NCI-H82 (cell line): ENCODE data around the gene MAD1L1.

Experiments
- DNase-seq: peaks from one replicate; lab custom pipeline; 2025; lab: John Stamatoyannopoulos, UW

MAD1L1 gene

DNA sequence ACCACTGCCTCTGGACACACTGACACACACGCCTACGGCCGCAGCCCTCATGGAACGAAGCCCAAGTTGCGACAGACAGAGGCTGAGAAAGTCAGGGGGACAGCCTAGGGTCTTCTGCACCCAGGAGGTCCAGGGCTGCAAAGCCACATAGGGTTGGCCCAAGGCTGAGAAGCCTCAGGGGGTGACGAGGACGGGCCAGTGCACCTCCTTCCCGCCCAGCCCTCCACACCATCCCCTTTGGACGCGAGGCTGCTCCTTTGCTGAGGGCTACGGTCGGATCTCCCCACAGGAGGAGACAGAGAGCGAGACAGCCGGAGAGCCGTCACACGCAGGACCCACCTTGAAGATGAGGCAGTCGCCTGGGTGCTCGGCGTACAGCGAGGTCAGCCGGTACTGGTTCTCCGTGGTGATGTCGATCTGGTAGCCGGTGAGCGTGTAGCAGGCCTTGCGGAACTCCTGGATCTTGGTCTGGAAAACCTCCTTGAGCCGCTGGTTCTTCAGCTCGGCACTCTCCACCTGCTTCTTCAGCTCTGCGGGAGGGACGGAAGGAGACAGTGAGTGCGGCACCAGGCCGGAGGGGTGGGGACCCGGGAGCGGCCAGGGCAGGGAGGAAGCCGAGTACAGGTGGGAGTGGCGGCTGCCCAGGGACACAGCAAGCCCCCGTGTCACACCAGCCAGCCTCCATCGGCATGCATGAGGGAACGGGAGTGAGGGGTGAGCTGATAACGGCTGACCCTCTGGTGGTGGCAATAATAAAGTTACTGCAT is 334.7 kb downstream of the MAD1L1 start:
- no peak for DNase-seq

DNA sequence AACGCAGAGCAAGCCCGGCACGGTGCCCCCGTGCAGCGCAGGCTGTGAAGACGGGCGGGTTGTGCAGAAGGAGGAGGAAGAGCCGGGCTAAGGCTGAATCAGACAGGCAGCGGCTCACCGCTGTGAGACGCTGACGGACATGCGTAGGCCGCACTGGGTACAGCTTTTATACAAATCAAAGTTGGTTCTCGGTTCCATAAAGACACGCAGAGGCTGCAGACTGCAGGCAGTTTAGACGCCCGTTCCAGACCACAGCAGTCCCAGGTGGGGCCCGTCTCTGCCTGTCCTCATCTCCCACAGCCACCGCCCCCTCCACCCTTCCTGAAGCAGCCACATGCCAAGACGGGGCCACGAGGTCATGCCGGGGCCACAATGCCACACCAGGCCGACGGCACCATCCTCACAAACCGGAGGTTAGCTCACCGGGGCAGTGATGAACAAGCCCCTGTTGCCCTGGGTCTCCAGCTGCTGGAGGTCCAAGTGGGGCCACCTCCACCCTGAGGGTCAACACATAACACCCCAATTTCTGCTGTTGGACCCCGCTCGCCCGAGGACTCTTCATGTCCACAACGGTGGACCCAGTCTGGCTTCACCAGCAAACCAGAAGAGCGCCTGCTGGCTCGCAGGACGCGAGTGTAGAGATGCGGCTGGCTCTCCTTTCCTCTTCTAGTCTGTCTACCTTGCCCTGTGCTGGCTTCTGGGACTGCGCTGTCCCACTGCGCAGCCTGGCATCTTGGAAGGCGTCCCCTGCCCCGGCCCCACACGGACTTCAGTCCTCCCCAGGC is 335.5 kb downstream of the MAD1L1 start:
- DNase-seq: no peak

DNA sequence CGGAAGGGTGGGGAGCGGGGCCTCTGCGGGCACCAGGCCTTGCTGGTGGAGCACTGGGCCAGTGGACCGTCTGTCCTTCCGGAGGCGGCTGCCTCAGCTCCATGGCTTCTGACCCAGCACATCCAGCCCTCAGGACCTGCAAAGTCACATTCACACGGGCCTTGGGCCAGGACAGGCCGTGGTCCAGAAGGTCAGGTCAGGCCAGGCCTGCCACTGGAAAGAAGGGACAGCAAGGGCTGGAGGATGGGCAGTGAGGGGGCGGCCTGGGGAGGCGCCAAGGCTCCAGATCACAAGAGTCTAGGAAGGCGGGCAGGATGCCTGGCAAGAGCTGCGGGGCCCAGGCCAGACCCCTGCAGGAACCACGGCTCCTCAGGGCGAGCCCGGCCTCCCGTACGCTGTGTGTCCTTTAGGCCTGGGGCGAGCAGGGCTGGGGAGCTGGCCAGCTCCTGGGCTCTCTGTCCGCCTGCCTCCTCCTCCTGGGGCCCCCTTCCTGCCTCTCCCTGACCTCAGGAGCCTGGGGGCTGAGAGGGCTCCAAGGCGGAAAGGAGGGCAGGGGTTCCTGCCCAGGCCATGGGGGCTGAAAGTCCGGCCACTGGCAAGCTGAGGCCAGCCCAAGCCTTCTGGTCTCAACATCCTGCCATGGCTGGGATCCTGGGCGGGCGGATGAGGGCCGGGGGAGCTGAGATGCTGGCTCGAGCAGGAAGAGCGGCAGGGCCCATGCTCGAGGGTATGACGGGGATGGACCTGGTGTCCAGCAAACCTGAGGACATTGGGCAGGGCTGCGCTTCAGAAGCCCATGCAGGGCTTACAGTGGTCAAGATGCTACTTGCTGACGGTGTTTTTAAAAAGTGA is 336.9 kb downstream of the MAD1L1 start:
- DNase-seq: no peak

DNA sequence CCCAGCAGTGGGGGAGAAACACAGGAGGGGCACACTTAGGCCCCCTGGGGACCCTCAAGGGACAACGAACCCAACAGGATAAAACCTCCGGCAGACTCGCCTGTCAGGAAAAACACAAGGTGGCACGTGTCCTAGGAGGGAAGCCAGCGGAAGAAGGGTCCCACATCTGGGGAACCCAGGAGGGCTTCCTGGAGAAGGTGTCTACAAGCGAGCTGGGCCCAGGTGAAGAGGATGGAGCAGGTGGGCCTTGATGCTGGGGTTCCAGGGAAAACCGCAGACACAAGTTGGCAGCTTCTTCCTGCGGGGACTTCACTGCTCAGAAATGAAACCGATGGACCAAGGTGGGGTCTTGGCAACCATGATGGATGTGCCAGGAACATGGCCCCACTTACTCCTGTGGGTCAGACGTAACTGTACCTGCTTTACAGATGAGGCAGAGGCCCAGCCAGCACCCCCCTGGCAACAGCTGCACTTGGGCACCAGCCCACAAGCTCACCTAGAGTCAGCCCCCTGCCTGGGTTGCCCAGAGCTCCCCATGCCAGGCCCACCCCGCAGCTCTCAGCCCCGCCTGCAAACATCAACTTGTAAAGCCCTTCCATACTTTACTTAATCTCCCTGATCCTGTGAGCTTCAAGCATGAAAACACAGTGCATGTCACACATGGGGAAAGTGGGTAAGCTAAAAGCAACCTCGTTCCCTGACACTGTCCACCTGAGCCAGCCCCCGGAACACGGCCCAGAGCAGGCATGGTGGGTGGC is 337.7 kb downstream of the MAD1L1 start:
- peak; percentile 11 for DNase-seq

DNA sequence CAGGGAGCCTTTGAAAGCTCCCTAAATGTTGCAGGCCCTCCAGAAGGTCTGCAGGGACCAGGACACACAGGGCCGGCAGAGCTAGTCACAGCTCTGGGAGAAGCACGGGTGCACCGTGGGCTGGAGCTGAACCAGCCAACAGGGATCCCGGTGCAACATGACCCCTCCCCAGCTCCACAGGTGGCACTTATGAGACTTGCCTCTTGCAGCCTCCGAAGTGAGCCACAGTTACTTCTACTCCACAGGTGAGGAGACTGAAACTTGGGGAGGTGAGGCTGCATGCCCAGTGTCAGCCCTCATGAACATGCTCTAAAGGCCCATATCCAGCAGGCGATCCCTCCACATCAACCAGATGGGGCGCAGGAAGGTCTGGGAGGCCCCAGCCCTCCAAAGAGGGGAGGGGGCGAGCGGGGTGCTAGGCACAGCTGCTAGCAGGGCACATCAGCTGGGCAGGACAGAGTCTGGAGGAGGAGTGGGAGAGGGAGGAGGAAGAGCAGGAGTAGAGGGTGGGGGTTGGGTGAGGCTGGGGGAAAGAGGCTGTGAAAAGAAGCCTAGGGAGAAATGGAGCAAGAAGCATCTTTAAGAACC is 338.3 kb downstream of the MAD1L1 start:
- no peak for DNase-seq

DNA sequence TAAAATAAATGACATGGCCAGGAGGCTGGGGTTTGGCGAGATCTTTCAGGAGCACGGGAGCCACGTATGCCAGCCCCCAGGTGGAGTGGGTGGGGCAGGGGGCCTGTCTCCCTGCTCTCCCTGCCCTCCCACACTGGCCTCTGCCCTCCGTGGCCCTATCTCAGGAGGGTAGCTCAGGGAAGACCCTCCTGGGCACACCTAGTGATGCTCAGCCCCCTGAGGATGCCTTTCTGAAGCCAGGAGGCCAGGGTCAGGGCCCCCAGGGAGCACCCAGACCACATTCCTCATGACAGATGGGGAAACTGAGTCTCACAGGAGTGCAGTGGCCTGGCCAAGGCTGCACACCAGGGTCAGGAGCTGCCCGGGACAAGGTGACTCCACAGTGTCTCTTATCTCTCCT is 339.3 kb downstream of the MAD1L1 start:
- no peak for DNase-seq

DNA sequence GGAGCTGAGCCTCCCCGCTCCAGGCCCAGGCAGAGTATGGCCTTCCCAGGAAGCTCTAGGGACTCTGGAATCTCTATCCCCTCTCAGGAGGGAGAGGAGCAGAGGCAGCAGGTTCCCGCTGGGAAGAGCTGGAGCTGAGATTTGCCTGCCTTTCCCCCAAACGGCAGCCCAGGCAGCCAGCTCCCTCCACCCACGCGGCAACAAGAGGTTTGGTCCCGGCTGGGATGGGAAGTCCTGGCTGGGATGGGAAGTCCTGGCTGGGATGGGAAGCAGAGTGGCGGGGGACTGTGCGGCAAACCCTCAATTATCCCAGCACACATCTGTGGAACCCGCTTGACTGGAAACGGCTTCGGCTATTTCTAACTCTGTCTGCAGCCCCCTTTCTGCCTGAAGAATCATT is 339.7 kb downstream of the MAD1L1 start:
- no peak for DNase-seq

DNA sequence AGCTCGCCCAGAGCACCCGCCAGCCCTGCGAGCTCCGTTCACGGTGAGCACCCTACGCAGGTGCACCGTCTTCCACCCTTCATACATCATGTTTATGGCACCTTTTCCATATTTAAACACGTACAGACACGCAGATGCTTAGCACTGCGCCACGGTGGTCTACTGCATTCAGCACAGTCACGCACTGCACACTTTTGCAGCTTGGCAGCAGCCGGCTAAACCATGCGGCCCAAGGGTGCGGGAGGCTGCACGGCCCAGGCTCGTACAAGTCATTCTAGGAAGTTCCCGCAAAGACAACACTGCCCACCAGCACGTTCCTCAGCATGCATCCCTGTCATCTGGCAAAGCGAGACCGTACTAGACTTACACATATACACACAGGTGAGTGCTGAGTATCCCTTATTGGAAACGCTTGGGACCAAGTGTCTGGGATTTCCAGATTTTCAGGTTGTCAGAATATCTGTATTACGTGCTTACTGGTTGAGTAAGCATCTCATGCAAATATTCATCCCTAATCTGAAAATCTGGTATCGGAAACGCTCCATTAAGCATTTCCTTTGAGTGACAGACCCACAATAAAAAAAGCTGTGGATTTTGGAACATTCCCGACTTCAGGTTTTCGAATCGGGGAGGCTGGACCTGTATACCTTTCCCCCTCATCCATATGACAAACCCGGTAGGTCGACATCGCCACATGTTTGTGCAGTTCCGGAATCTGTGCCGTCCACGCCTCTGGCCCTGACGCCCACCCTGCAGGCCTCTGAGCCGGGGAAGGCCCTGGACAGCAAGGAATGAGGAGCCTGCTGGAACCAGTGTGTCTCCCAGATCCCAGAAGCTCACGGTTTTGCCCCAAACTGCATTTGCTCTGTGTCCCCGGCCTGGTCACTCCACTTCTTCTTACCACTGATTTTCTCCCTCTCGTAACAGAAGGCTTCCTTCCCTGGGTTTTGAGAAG is 340.5 kb downstream of the MAD1L1 start:
- DNase-seq: no peak

DNA sequence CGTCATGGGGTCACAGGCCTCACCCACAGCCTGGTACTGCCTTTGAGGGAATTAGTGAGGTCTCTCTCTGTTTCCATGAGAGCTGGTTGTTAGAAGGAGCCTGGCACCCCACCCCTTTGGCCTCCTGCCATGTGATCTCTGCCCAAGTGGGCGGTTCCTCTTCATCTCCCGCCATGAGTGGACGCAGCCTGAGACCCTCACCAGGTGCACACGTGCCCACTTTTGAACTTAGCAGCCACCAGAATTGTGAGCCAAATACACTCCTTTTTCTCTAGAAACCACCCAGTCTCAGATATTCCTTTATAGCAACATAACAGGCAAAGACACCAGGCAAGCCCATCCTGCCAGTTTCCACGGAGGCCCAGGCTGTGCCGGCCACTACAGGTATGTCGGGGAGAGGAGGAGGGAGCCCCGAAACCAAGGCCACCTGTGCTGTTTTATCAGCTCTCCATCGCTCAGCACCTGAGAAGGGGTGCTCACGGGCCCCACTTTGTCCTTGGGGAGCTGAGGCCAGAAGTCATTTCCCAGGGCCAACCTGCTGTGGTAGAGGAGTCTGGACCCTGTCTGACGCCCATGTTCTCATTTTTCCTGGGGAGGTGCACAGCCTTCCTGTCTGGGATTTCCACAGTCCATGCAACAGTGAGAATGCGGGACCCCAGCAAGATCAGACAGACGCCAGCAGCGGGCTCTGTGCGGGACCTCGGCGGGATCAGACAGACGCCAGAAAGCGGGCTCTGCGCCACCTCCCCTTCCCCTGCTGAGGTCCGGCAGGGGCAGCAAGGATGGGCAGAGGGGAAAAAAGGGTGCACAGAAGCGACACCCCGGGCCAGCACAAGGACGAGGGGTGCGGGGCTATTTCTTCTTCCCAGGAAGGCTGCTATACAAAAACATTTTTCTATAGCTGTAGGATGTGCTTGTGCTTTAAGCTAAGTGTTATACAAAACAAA is 342.2 kb downstream of the MAD1L1 start:
- no peak for DNase-seq

DNA sequence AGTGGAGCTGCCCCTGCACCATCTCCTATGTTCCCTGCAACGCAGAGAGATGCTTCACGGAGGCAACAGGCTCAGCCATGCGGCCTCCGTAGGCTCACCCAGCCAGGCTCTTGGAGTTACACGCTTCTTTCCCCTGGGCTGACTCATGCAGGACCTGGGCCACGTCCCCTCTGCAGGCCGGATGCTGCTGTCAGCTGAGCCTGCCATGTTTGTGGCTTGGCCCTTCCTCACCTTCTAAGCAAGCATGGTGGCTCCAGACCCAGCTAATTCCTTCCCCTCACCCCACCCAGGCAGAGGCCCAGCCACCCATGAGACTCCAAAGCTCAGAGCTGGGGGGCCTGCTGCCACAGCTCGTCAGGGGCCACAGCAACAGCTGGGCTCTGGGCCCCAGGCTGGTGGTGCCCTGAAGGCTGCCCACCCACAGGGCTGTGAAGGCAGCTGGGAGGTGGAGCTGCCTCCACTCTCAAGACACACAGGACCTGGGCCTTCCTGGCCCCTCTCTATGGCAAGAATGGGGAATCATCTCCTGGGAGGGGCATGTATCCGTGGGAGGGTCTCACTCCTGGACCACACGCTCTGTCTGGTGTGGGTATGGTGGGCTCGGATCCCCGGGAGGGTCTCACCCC is 343.1 kb downstream of the MAD1L1 start:
- DNase-seq: no peak

DNA sequence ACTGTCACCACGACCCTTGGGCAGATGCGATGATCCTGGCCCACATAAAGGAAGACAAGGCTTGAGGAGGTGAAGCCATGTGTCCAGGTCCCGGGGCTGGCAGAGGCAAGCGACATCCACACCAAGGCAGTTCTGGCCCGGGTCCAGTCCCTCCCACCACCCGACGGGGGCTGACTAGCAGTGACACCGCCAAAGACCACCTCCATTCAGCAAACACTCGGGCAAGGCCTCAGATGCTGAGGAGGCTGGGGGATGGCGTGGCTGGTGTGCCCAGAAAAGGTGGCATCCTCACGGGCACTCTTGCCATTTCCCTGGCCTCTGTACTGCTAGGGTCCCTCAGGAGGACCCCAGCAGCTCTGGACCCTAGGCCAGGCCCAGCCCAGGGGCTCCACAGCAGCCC is 343.7 kb downstream of the MAD1L1 start:
- DNase-seq: no peak

DNA sequence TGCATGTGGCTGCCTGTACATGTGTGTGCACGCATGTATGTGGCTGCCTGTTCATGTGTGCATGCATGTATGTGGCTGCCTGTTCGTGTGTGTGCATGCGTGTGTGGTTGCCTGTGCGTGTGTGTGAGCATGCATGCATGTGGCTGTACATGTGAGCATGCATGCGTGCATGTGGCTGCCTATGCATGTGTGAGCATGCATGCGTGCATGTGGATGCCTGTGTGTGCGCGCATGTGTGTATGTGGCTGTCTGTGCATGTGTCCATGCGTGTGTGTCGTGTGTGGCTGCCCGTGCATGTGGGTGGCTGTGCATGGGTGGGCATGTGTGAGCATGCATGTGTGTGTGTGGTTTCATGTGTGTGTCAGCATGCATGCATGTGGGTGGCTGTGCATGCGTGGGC is 344.3 kb downstream of the MAD1L1 start:
- DNase-seq: no peak

DNA sequence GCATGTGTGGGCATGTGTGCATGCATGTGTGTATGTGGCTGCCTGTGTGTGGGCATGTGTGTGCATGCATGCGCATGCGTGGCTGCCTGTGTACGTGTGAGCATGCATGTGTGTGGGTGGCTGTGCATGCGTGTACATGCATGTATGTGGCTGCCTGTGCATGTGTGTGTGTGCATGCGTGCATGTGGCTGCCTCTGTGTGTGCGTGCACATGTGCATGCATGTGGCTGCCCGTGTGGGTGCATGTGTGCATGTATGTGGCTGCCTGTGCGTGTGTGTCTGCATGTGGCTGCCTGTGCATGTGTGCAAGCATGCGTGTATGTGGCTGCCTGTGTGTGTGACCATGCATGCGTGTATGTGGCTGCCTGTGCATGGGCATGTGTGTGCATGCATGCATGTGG is 345.5 kb downstream of the MAD1L1 start:
- no peak for DNase-seq

DNA sequence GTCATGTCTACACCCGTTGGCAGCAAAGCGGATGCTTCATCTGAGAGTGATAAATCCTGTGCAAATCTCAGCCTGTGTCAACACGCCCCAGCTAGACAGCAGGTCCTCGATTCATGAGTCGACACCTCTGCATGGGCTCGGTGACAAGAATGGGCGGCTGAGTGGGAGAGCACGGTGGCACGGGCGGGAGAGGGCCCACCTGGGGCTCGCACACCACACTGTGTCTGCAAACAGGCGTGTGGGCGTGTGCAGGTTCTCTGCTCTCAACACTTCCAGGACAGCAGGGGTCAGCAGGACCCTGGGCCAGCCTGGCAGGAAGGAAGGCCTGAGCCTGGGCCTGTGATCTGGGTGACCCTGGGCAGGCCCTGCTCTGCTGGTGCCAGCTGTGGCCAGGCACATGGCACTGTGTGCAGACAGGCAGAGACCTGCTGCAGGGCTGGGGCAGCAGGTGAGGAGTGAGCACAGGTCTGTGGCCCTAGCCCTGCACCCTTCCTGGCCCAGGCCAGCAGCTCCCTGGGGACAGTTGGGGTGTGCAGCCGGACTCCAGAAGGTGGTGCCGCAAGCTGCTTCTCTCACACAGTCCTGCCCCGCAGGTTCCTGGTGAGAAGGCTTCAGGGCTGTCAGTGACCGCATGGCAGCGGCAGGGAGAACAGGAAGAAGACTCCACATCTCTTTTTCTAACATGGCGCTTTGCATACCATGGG is 346.2 kb downstream of the MAD1L1 start:
- DNase-seq: no peak

DNA sequence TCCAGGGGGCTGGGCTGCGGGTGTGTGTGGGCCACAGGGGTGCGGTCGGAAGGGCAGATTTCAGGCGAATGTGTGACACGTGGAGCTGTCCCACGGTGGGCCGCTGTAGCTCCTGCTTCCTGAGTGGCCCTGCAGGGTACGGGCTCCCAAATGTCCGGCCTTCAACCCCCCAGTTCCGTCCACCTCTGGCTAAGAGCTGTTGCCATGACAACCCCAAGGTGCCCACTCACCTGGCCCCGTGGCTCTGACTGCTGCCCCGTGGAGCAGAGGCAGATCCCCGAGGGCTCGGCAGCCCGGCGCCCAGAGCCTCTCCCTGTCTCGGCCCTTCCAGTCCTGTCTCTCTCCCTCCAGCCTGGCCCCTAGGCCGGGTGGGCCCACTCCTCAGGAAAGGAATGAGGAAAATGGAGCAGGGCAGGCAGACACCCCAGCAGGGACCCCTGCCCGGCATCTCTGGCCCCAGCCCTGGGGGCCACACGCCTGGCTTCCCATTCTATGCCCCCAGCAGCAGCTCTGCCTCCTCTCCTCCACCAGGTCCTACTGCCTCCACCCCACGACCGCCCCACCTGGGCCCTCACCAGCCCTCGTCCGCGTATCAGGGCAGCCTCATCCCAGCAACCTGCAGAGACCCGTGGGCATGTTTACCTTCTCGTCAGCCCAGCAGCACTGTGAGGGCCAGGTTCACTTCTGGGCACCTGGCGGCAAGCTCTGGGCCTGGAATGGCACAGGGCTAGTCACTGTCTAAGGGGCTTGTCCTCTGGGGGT is 347.1 kb downstream of the MAD1L1 start:
- DNase-seq: no peak

DNA sequence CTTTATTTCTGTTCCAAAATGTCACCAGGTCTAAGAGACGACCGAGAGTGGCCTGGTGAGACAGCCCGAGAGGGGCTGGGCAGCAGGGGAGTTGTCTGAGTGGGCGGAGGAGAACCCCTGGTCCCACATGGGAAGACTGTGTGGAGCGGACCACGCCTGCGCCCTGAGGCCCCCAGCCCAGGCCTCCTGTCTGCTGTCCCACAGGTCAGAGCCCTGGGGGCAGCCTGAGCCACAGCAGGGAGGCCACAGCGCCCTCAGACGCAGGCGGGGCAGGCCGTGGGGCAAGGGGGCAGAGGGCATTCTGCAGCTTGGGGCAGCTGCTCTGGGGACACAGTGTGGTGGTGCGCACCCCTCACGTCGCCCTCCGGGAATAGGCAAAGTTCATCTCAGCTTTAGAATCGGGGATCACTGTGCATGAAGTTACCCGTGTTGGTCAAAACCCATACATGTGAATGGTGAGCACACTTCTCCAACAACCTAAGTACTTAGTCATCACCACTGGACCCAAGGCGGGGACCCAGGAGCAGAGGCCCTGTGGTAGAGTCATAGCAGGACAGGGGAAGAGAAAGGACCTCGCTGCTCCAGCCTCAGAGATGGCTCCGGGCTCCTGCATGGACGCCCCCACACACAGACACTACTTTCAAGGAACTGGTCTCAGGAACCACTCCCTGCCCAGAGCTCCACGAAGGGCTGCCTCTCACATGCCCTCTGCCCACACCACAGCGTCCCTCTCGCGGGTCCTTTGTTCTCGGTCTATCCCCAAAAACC is 348.0 kb downstream of the MAD1L1 start:
- DNase-seq: no peak
